NCI-H2107 treated with DMSO at 0.1 percent for 48 hours (cell line): Measurements from ENCODE around the gene ADH1C.

Experiments used
- DNase-seq: peaks from one replicate; lab custom pipeline; 2025; ENCODE audit not compliant: unreplicated experiment; lab: John Stamatoyannopoulos, UW

ADH1C gene

GRCh38 chr4:99305638-99306400, 46.7 kb downstream of the ADH1C start:
- DNase-seq: no peak

- DNase-seq: no peak
These were observed 51.0 kb downstream of the ADH1C start for GRCh38 chr4:99301376-99302164.

DNA sequence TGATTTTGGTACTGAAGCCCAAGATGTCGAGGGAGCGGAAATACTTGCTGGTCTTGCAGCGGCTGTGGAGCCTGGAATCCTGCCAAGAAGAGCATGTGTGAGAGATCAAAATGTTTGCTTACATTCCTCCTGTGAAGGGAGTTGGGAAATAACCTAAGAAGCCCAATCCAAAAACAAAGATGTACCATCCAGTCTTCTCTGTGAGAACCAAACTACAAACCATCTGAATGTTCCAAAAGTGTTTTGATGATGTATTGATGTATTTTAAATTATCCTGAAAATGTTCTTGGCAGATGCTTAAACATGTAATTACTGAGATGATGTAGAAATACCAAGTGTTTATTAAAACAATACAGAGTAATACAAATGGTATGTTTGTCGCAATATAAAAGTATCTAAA, 51.6 kb downstream of the ADH1C start:
- no peak for DNase-seq

- no peak for DNase-seq
These were observed 59.2 kb downstream of the ADH1C start for GRCh38 chr4:99293357-99293756.

GRCh38 chr4:99290848-99291786, 61.4 kb downstream of the ADH1C start, which contains the start of gene ADH1A:
ADH1A (minus strand) TSS chr4:99290985; CDS start chr4:99290914, 71 bp downstream.
- DNase-seq: no peak
